Ovary (tissue), 3 donors: ENCODE measurements around the gene SEC14L2.

ENCODE experiments used
- POLR2A ChIP-seq: fragments of 450-650 bp; IDR thresholded peaks from one replicate; pipeline ENCODE4 v1.6.1; 2017; ENCODE audit warnings: antibody characterized with exemption, mild to moderate bottlenecking, moderate library complexity
- TF ChIP-seq, protein P1 (sequence below), 3 donors: fragments of 450-650 bp in 2 of 3; fragments of 200-600 bp in 1 of 3; IDR thresholded peaks; one replicate each; pipeline versions ENCODE4 v1.5.1 to v1.8.0; 2016 to 2022; ENCODE audit warnings: antibody characterized with exemption in 3 of 3, mild to moderate bottlenecking in 1 of 3
- donor health status: DM: no; HTN: no; CAD: no.

DNA sequence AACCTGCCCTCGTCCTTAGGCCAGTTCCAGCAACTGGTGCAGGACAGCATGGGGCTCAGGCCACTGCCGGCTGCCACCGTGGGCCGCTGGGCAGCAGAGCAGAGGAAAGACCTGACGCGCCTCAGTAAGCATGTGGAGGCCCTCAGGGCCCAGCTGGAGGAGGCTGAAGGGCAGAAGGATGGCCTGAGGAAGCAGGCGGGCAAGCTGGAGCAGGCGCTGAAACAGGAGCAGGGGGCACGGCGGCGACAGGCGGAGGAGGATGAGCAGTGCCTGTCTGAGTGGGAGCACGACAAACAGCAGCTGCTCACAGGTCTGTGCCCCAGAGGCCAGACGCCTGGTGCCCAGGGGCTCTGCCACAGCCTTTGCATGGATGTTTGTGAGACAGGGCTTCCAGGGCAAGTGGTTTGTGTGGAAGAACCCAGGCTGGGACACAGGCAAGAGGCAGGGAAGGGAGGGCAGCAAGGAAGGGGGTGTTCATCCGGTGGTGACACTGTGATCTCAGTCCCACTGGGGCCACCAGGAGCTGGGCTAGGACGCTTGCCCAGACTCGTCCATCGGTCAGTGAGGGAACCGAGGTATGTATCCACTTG, 26.1 kb upstream of the SEC14L2 start:
- TF ChIP-seq, protein P1, sequence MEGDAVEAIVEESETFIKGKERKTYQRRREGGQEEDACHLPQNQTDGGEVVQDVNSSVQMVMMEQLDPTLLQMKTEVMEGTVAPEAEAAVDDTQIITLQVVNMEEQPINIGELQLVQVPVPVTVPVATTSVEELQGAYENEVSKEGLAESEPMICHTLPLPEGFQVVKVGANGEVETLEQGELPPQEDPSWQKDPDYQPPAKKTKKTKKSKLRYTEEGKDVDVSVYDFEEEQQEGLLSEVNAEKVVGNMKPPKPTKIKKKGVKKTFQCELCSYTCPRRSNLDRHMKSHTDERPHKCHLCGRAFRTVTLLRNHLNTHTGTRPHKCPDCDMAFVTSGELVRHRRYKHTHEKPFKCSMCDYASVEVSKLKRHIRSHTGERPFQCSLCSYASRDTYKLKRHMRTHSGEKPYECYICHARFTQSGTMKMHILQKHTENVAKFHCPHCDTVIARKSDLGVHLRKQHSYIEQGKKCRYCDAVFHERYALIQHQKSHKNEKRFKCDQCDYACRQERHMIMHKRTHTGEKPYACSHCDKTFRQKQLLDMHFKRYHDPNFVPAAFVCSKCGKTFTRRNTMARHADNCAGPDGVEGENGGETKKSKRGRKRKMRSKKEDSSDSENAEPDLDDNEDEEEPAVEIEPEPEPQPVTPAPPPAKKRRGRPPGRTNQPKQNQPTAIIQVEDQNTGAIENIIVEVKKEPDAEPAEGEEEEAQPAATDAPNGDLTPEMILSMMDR (IDR thresholded peaks at IDR 0.05): no peak
- no peak for TF ChIP-seq POLR2A
